ENCODE results near the gene BPIFA3. TPM values are rescaled to one million over a fixed set of nuclear protein-coding genes. Genes with fewer than 3 reads are reported as not detected.

BPIFA3 gene
- total and polyA plus RNA-seq, 2 donors (not counting 1 experiment from before 2014, with no cell fraction given): not detected

DNA sequence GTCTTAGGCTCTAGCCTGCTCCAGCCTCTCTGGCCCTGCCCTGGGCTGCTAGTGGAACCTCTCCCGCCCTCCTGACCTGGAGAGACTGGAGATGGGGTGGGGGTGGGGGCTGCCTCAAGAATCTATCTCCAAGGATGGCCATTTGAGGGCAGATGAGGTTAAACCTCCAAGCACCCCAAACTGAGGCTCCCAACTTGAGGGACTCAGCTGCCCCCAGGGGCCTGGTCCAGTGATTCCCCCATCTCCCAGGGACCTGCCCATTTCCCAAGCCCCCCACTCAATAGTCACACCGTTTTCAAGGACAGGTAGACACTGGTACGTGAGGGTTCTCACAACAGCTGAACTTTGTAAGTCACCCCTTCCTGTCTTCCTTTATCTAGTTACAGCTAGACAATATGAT lies 58.7 kb downstream of the BPIFA3 start:
- Histone ChIP-seq H3K36me3 (ENCODE audit: control insufficient read depth, insufficient read depth, low read length) (no peaks in the 10 kb centered on the region), H3K4me1 (ENCODE audit: control insufficient read depth, extremely low read depth, insufficient read depth, low read length) (no peaks in the 10 kb centered on the region), H3K9ac (ENCODE audit: insufficient read depth, low read length) (no peak overlapping the region), H2AFZ (ENCODE audit: low read length) (no peak overlapping the region), H3K4me3 (replicated peaks in 1 of 4; ENCODE audit: control extremely low read depth in 1 of 4, insufficient read depth in 1 of 4, low read depth in 3 of 4, low read length in 4 of 4) (no peak overlapping the region), H4K20me1 (ENCODE audit: control insufficient read depth, extremely low read depth, insufficient read depth, low read length) (no peaks in the 10 kb centered on the region), H3K27ac (ENCODE audit: insufficient read depth, low read length) (no peak overlapping the region), H3K79me2 (ENCODE audit: control insufficient read depth, insufficient read depth, low read length) (no peaks in the 10 kb centered on the region), H3K27me3 (ENCODE audit: control insufficient read depth, insufficient read depth, low read length) (peaks cover 3% of the 10 kb centered on the region), H3K9me3 (ENCODE audit: control insufficient read depth, insufficient read depth, low read depth, low read length) (no peaks in the 10 kb centered on the region), H3K4me2 (ENCODE audit: extremely low read depth, insufficient read depth, low read length) (no peak overlapping the region)
- no peak for TF ChIP-seq EZH2 (IDR thresholded peaks at IDR 0.05; ENCODE audit: low read length, missing control alignments)
- TF ChIP-seq, protein P1, sequence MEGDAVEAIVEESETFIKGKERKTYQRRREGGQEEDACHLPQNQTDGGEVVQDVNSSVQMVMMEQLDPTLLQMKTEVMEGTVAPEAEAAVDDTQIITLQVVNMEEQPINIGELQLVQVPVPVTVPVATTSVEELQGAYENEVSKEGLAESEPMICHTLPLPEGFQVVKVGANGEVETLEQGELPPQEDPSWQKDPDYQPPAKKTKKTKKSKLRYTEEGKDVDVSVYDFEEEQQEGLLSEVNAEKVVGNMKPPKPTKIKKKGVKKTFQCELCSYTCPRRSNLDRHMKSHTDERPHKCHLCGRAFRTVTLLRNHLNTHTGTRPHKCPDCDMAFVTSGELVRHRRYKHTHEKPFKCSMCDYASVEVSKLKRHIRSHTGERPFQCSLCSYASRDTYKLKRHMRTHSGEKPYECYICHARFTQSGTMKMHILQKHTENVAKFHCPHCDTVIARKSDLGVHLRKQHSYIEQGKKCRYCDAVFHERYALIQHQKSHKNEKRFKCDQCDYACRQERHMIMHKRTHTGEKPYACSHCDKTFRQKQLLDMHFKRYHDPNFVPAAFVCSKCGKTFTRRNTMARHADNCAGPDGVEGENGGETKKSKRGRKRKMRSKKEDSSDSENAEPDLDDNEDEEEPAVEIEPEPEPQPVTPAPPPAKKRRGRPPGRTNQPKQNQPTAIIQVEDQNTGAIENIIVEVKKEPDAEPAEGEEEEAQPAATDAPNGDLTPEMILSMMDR (conservative IDR thresholded peaks at IDR 0.05 in 1 of 2, IDR thresholded peaks at IDR 0.05 in 1 of 2; ENCODE audit: low read depth in 1 of 2, low read length in 2 of 2): no peak
- no peak for DNase-seq (ENCODE audit: low read depth in 2 of 2)

DNA sequence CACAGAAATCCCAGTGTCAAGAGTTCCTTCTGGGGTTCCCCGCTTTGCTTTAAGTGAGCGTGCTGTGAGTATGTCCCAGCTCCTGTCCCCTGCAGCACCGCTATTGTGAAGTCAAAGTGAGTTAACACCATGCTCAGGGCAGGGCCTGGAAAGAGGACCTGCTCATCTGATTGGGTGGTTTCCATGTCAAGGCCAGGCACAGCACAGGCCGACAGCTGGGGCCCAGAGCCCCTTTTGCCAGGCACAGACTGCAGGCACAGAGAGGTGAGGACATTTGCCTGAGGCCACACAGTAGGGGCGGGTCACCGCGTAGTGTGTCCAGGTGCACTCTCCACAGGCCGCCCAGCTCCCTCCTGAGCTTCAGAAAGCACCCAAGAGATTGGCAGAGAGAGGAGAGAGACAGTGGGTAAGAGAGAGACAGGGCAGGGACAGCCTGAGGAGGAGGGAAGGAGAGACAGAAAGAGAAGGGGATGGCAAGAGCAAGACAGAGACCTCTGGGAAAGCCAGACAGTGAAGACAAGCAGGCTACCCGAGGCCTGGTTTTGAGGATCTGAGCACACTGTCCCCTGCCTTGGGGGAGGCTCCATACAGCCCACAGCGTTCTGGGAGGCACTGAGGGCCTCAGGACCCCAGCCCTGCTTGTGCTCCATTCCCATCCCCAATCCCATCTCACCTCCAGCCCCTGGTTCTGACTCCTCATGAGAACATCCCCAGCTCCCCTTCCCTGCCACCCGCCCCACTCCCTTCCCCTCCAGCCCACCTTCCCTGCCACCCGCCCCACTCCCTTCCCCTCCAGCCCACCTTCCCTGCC lies 59.4 kb downstream of the BPIFA3 start:
- Histone ChIP-seq H2AFZ (ENCODE audit: low read length) (no peak overlapping the region), H3K27ac (ENCODE audit: insufficient read depth, low read length) (no peak overlapping the region), H3K4me2 (ENCODE audit: extremely low read depth, insufficient read depth, low read length) (no peak overlapping the region), H3K4me3 (replicated peaks in 1 of 4; ENCODE audit: control extremely low read depth in 1 of 4, insufficient read depth in 1 of 4, low read depth in 3 of 4, low read length in 4 of 4) (no peak overlapping the region), H3K4me1 (ENCODE audit: control insufficient read depth, extremely low read depth, insufficient read depth, low read length) (no peaks in the 10 kb centered on the region), H3K9ac (ENCODE audit: insufficient read depth, low read length) (no peak overlapping the region), H3K36me3 (ENCODE audit: control insufficient read depth, insufficient read depth, low read length) (no peaks in the 10 kb centered on the region), H3K79me2 (ENCODE audit: control insufficient read depth, insufficient read depth, low read length) (no peaks in the 10 kb centered on the region), H4K20me1 (ENCODE audit: control insufficient read depth, extremely low read depth, insufficient read depth, low read length) (no peaks in the 10 kb centered on the region), H3K27me3 (ENCODE audit: control insufficient read depth, insufficient read depth, low read length) (peaks cover 3% of the 10 kb centered on the region), H3K9me3 (ENCODE audit: control insufficient read depth, insufficient read depth, low read depth, low read length) (no peaks in the 10 kb centered on the region)
- DNase-seq (ENCODE audit: low read depth in 2 of 2): no peak
- TF ChIP-seq, protein P1 (conservative IDR thresholded peaks at IDR 0.05 in 1 of 2, IDR thresholded peaks at IDR 0.05 in 1 of 2; ENCODE audit: low read depth in 1 of 2, low read length in 2 of 2): no peak
- no peak for TF ChIP-seq EZH2 (IDR thresholded peaks at IDR 0.05; ENCODE audit: low read length, missing control alignments)

Other genes starting within 250 kb of the BPIFA3 start
- gene SUN5, start 212.9 kb upstream of the BPIFA3 start, total RNA-seq: not detected in 2 replicates
- gene SUN5, start 212.9 kb upstream of the BPIFA3 start, polyA plus RNA-seq: not detected in 2 replicates
- gene BPIFB2, start 209.6 kb upstream of the BPIFA3 start, total RNA-seq: not detected in 2 replicates
- not detected in 2 replicates for gene BPIFB2, start 209.6 kb upstream of the BPIFA3 start, polyA plus RNA-seq
- not detected in 2 replicates for gene BPIFB6, start 185.7 kb upstream of the BPIFA3 start, total RNA-seq
- not detected in 2 replicates for gene BPIFB6, start 185.7 kb upstream of the BPIFA3 start, polyA plus RNA-seq
- not detected in 2 replicates for gene BPIFB3, start 163.4 kb upstream of the BPIFA3 start, total RNA-seq
- not detected in 2 replicates for gene BPIFB3, start 163.4 kb upstream of the BPIFA3 start, polyA plus RNA-seq
- gene BPIFB4, start 137.7 kb upstream of the BPIFA3 start, total RNA-seq: not detected in 2 replicates
- not detected in 2 replicates for gene BPIFB4, start 137.7 kb upstream of the BPIFA3 start, polyA plus RNA-seq
- gene BPIFA2, start 49.2 kb upstream of the BPIFA3 start, total RNA-seq: not detected in 2 replicates
- not detected in 2 replicates for gene BPIFA2, start 49.2 kb upstream of the BPIFA3 start, polyA plus RNA-seq
- gene BPIFA1, start 18.6 kb downstream of the BPIFA3 start, total RNA-seq: not detected in 2 replicates
- gene BPIFA1, start 18.6 kb downstream of the BPIFA3 start, polyA plus RNA-seq: not detected in 2 replicates
- gene BPIFB1, start 65.9 kb downstream of the BPIFA3 start, total RNA-seq: not detected in 2 replicates
- gene BPIFB1, start 65.9 kb downstream of the BPIFA3 start, polyA plus RNA-seq: not detected in 2 replicates
- 17.5 and 23.8 TPM in 2 replicates for gene CDK5RAP1, start 184.2 kb downstream of the BPIFA3 start, total RNA-seq
- gene CDK5RAP1, start 184.2 kb downstream of the BPIFA3 start, polyA plus RNA-seq: 22.4 and 29.1 TPM in 2 replicates
- 28.8 and 46.6 TPM in 2 replicates for gene SNTA1, start 226.4 kb downstream of the BPIFA3 start, total RNA-seq
- gene SNTA1, start 226.4 kb downstream of the BPIFA3 start, polyA plus RNA-seq: 17.2 and 18.2 TPM in 2 replicates